ENCODE data around the gene ZNF691.

ZNF691 gene

DNA sequence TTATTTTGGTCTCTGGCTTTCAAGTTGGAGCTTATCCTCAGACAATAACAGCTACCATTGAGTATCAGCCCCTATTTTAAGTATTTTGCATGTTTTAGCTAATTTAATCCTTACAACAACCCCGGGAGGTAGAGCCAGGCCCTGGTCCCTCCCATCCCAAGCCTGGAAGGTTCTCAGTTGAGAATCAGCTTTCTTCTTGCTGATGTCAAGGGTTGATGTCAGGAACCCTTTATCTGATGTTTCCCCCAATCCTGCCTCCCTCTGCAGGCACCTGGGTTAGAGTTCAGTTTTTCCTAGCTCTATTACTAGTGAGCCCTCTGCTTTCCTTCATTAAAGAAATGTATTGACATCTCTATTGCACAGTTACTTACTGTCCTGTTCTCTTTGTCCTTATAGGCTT, 25.6 kb upstream of the ZNF691 start:
- TF ChIP-seq, protein P1, sequence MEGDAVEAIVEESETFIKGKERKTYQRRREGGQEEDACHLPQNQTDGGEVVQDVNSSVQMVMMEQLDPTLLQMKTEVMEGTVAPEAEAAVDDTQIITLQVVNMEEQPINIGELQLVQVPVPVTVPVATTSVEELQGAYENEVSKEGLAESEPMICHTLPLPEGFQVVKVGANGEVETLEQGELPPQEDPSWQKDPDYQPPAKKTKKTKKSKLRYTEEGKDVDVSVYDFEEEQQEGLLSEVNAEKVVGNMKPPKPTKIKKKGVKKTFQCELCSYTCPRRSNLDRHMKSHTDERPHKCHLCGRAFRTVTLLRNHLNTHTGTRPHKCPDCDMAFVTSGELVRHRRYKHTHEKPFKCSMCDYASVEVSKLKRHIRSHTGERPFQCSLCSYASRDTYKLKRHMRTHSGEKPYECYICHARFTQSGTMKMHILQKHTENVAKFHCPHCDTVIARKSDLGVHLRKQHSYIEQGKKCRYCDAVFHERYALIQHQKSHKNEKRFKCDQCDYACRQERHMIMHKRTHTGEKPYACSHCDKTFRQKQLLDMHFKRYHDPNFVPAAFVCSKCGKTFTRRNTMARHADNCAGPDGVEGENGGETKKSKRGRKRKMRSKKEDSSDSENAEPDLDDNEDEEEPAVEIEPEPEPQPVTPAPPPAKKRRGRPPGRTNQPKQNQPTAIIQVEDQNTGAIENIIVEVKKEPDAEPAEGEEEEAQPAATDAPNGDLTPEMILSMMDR (IDR thresholded peaks at IDR 0.05; ENCODE audit: borderline replicate concordance, control extremely low read depth, extremely low read depth, insufficient read depth, missing control alignments) = no peak
- in situ Hi-C loops (cut with MboI; ENCODE audit: low sequenced_read_pairs, unreplicated experiment) = no loop called here
- no peak for DNase-seq (ENCODE audit: low spot score)

DNA sequence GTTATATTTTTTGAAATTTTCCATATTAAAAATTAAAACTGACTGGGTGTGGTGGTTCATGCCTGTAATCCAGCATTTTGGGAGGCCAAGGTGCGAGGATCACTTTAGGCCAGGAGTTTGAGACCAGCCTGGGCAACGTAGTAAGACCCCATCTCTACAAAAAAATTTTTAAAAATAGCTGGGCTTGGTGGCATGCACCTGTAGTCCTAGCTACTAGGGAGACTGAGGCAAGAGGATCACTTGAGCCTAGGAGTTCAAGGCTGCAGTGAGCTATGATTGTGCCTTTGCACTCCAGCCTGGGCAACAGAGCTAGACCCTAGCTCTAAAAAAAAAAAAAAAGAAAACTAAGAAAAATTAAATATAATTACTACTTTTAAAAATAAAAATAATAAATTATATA, 24.7 kb upstream of the ZNF691 start:
- TF ChIP-seq, protein P1 (IDR thresholded peaks at IDR 0.05; ENCODE audit: borderline replicate concordance, control extremely low read depth, extremely low read depth, insufficient read depth, missing control alignments) = no peak
- no peak for DNase-seq (ENCODE audit: low spot score)
- in situ Hi-C loops (cut with MboI; ENCODE audit: low sequenced_read_pairs, unreplicated experiment) = no loop called here

DNA sequence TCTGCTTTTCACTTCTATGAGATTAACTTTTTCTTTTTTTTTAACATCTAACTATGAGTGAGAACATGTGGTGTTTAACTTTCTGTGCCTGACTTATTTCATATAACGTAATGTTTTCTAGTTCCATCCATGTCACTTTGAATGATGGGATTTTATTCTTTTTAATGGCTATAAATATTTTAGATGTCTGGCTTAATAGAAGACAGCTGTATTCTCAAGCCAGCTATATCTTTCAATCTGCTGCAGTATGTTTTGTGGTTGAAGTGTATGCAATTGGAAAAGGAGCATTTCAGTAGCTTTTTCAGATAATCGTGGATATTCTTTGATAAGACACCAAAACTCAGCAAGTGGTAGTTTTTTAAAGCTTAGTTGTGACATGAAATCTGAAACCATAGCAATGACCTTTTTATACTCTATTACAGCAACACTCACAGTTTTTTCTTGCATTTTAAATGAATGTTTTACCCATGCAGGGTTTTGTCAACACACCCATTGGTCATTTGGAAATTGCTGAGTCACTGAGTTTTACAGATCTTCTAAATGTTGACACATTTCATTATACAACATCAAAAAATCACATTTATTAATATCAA, 23.5 kb upstream of the ZNF691 start:
- in situ Hi-C loops (cut with MboI; ENCODE audit: low sequenced_read_pairs, unreplicated experiment) = no loop called here
- TF ChIP-seq, protein P1 (IDR thresholded peaks at IDR 0.05; ENCODE audit: borderline replicate concordance, control extremely low read depth, extremely low read depth, insufficient read depth, missing control alignments) = no peak

DNA sequence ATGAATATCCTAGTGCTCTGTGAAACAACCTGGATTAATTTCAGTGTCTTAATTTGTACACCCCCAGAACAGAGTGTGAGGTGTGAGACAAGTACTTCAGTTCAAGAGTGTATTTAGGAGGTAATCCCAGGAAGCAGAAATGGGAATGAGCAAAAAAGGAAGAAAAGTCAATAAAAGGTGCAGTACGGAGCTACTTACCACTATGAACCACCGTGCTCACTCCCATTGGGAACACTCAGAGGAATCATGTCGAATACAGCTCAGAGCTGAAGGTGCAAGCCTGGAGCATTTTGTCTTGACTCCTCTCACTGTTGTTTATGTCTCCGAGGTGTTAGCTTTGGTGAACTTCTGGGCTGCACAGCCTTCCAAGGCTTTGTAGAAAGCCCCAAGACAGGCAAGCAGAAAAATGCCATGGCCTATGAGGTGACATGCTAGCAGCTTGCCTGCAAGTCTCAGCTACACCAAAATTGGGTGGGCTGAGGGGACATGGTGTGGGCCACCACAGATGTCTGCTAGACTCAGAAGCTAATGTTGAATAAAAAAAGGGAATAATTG, 21.9 kb upstream of the ZNF691 start:
- TF ChIP-seq, protein P1 (IDR thresholded peaks at IDR 0.05; ENCODE audit: borderline replicate concordance, control extremely low read depth, extremely low read depth, insufficient read depth, missing control alignments) = no peak
- in situ Hi-C loops (cut with MboI; ENCODE audit: low sequenced_read_pairs, unreplicated experiment) = no loop called here
- no peak for DNase-seq (ENCODE audit: low spot score)

More for the DNA sequence above, 23.5 kb upstream of the ZNF691 start:
- DNase-seq (ENCODE audit: low spot score) = no peak

DNA sequence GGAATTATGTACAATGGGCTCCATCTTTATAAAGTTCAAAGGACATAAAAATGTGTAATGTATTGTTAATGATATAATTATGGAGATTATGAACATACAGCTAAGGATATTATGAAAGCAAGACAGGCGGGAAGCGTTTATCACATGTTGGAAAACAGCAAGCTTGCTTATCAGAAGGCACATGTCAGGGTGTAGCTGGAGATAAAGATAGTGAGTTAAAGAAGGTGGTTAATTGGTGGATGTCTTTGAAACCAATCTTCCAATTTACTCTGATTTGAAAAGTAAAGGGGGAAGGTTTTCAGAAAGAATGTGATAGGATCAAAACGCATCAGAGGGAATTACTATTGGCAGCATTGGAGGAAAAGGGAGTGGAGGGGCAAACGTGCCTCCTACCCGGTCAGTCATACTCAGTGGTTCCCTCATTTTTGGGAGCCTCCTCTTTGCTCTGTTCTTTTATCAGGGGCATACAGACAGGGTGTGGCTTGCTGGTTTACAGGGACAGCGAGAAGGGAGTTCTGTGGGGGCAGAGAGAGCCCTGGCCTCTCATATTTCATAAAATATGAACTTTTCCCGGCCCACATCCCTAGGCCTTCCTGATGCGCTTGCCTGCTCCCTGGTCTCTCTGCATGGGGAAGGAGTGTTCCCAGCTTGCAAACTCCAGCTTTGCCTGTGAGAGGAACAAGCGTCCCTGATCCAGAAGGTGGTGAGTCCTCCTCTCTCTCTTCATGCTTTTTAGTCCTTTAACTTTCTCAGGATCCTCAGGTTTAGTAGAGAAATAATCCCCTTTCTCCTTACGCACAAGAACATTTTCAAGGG, 21.2 kb upstream of the ZNF691 start:
- in situ Hi-C loops (cut with MboI; ENCODE audit: low sequenced_read_pairs, unreplicated experiment) = no loop called here
- no peak for DNase-seq (ENCODE audit: low spot score)
- TF ChIP-seq, protein P1 (IDR thresholded peaks at IDR 0.05; ENCODE audit: borderline replicate concordance, control extremely low read depth, extremely low read depth, insufficient read depth, missing control alignments) = no peak

DNA sequence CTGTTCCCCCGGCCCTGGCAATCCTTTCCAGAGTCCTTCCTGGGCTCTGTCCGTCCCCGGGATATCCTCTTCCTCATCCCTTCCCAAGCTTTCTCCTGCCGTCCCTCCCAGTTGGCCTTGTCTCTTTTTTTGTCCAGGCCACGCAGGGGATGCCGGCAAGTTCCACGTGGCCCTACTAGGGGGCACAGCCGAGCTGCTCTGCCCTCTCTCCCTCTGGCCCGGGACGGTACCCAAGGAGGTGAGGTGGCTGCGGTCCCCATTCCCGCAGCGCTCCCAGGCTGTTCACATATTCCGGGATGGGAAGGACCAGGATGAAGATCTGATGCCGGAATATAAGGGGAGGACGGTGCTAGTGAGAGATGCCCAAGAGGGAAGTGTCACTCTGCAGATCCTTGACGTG, 15.8 kb upstream of the ZNF691 start:
- DNase-seq (ENCODE audit: low spot score) = no peak
- in situ Hi-C loops (cut with MboI; ENCODE audit: low sequenced_read_pairs, unreplicated experiment) = no loop called here
- TF ChIP-seq, protein P1 (IDR thresholded peaks at IDR 0.05; ENCODE audit: borderline replicate concordance, control extremely low read depth, extremely low read depth, insufficient read depth, missing control alignments) = no peak
